HTERT RPE-1 (cell line): ENCODE data around the gene RGL4.
"Not testable (repeated sequence)": the region's sequence is repeated elsewhere in the genome, so short reads cannot be mapped to it uniquely, and the experiment has no call there.

Experiments used
- in situ Hi-C: fragments of 300-500 bp; cut with MboI; formaldehyde crosslinking; loops from 4 replicates; pipeline ENCODE4 v1.14.3; 2020; ENCODE audit warnings: low sequenced_read_pairs

RGL4 gene

GRCh38 chr22:23728108-23728507 lies 37.3 kb downstream of the RGL4 start:
- in situ Hi-C loops = not testable (repeated sequence)

- in situ Hi-C loops = no loop called here
These were observed 46.9 kb downstream of the RGL4 start for GRCh38 chr22:23737696-23738095.

GRCh38 chr22:23742505-23743264 lies 51.9 kb downstream of the RGL4 start:
- in situ Hi-C loops = no loop called here

- in situ Hi-C loops = no loop called here
These were observed 52.5 kb downstream of the RGL4 start for GRCh38 chr22:23743303-23743705.

GRCh38 chr22:23744001-23744400 lies 53.2 kb downstream of the RGL4 start:
- in situ Hi-C loops = no loop called here

- in situ Hi-C loops = no loop called here
These were observed 53.7 kb downstream of the RGL4 start for GRCh38 chr22:23744485-23744884.

GRCh38 chr22:23745791-23746190 lies 55.0 kb downstream of the RGL4 start:
- in situ Hi-C loops = no loop called here
